GM12878 (cell line): ENCODE data around the gene CSK. TPM values are rescaled to one million over a fixed set of nuclear protein-coding genes. Genes with fewer than 3 reads are reported as not detected.

Source experiments
- ATAC-seq: fragments of 200-7000 bp; cut with Tn5 transposase; 3 replicates; pipeline ENCODE4 v1.9.1; 2020; ENCODE audit warnings: mild to moderate bottlenecking, moderate library complexity
- BruUV-seq: library from RNA; stranded (reverse); fragments of 400-500 nt; replicated peaks from 2 replicates; lab custom pipeline; 2021; lab: Mats Ljungman, UMichigan
- CTCF ChIA-PET: fragments of 300-600 bp; sonication (Branson Sonifier 250); formaldehyde crosslinking; extraction: SDS; loops from one replicate; lab custom pipeline; 2021; ENCODE audit warnings: inconsistent platforms; lab: Yijun Ruan, JAX
- POLR2A ChIA-PET: fragments of 350-600 bp; formaldehyde crosslinking; extraction: SDS; loops from one replicate; lab custom pipeline; 2021; ENCODE audit warnings: inconsistent platforms; lab: Charles Lee
- RAD21 ChIA-PET: fragments of 300-600 bp; sonication (Branson Sonifier 250); formaldehyde crosslinking; loops from one replicate; lab custom pipeline; 2023; ENCODE audit warnings: antibody characterized with exemption; ENCODE audit not compliant: unreplicated experiment; lab: Charles Lee
- SMC1A ChIA-PET: fragments of 300-600 bp; sonication (Branson Sonifier 250); formaldehyde crosslinking; loops from one replicate; lab custom pipeline; 2023; ENCODE audit not compliant: unreplicated experiment, uncharacterized antibody; lab: Charles Lee
- DNase-seq: peaks from one replicate; pipeline ENCODE4 v3.0.0-alpha.2; 2011; ENCODE audit warnings: low read depth, low spot score
- FAIRE-seq: peaks from 3 replicates; lab custom pipeline; 2011; peaks lifted over from hg19 to GRCh38; lab: Jason Lieb, UNC
- H2AFZ ChIP-seq: 2 replicates; pipeline ENCODE4 v1.6.0; 2011; ENCODE audit warnings: low read depth, low read length, control low read depth; ENCODE audit not compliant: control insufficient read depth
- H3K27ac ChIP-seq: 2 replicates; pipeline ENCODE4 v1.5.1; 2011; ENCODE audit warnings: control low read depth; ENCODE audit not compliant: control insufficient read depth, insufficient read depth
- H3K27me3 ChIP-seq, 2 experiments: replicated peaks in 1 of 2; 2 replicates each; pipeline versions ENCODE4 v1.6.0 to v1.6.1; 2011; ENCODE audit warnings: low read length in 1 of 2; ENCODE audit not compliant: control insufficient read depth in 2 of 2, insufficient read depth in 2 of 2
- H3K36me3 ChIP-seq, 2 experiments: 2 replicates each; pipeline ENCODE4 v1.5.1; 2011; ENCODE audit warnings: low read length in 1 of 2; ENCODE audit not compliant: control insufficient read depth in 2 of 2, insufficient read depth in 2 of 2
- H3K4me1 ChIP-seq: 2 replicates; pipeline ENCODE4 v1.6.1; 2011; ENCODE audit warnings: mild to moderate bottlenecking, low read length, moderate library complexity, mixed read lengths; ENCODE audit not compliant: control insufficient read depth, insufficient read depth
- H3K4me2 ChIP-seq: 2 replicates; pipeline ENCODE4 v1.6.0; 2011; ENCODE audit warnings: control low read depth; ENCODE audit not compliant: control insufficient read depth, insufficient read depth
- H3K4me3 ChIP-seq: fragments of 200-600 bp; sonication (generic); 2 replicates; pipeline ENCODE4 v1.5.1; 2016
- H3K79me2 ChIP-seq: 2 replicates; pipeline ENCODE4 v1.6.0; 2011; ENCODE audit warnings: low read length; ENCODE audit not compliant: control insufficient read depth, insufficient read depth
- H3K9ac ChIP-seq: 2 replicates; pipeline ENCODE4 v1.8.0; 2011; ENCODE audit warnings: low read length, control low read depth, mixed read lengths; ENCODE audit not compliant: control insufficient read depth, insufficient read depth
- H3K9me3 ChIP-seq: replicated peaks from 3 replicates; pipeline ENCODE4 v1.5.1; 2011; ENCODE audit warnings: mild to moderate bottlenecking, low read length; ENCODE audit not compliant: control insufficient read depth, insufficient read depth
- H4K20me1 ChIP-seq: 2 replicates; pipeline ENCODE4 v1.6.0; 2011; ENCODE audit not compliant: control insufficient read depth, insufficient read depth
- ATF2 ChIP-seq: IDR thresholded peaks from 2 replicates; pipeline ENCODE4 v1.6.1; 2012; ENCODE audit warnings: low read length, inconsistent platforms
- CREM ChIP-seq: IDR thresholded peaks from 2 replicates; pipeline ENCODE4 v1.6.1; 2014; ENCODE audit warnings: antibody characterized with exemption, low read depth
- CUX1 ChIP-seq: IDR thresholded peaks from 2 replicates; pipeline ENCODE4 v1.6.1; 2012; ENCODE audit warnings: improper control_type of control experiment, low read depth, low read length; ENCODE audit not compliant: insufficient replicate concordance
- DPF2 ChIP-seq: fragments of 450-650 bp; IDR thresholded peaks from 2 replicates; pipeline ENCODE4 v1.6.1; 2017; ENCODE audit warnings: mild to moderate bottlenecking
- HDAC6 ChIP-seq: fragments of 200-600 bp; sonication (generic); IDR thresholded peaks from one replicate; pipeline ENCODE4 v1.8.0; 2017; ENCODE audit warnings: antibody characterized with exemption; ENCODE audit not compliant: unreplicated experiment
- POU2F2 ChIP-seq: IDR thresholded peaks from 3 replicates; pipeline ENCODE4 v1.6.1; 2011; ENCODE audit warnings: low read depth, mild to moderate bottlenecking, low read length, borderline replicate concordance
- SMC3 ChIP-seq: IDR thresholded peaks from 2 replicates; pipeline ENCODE4 v1.6.1; 2011; ENCODE audit warnings: low read length, improper control_type of control experiment, borderline replicate concordance
- TAF1 ChIP-seq: IDR thresholded peaks from 2 replicates; pipeline ENCODE4 v1.6.1; 2011; ENCODE audit warnings: mild to moderate bottlenecking, low read depth, low read length, borderline replicate concordance
- ZNF207 ChIP-seq: fragments of 450-650 bp; IDR thresholded peaks from 2 replicates; pipeline ENCODE4 v1.6.1; 2014; ENCODE audit warnings: antibody characterized with exemption, mild to moderate bottlenecking, borderline replicate concordance
- ZNF592 ChIP-seq: fragments of 450-650 bp; IDR thresholded peaks from 2 replicates; pipeline ENCODE4 v1.6.1; 2017; ENCODE audit warnings: mild to moderate bottlenecking, moderate library complexity
- WGBS: methylation state at CpG from one replicate; pipeline ENCODE4 v1.1.6; 2016; ENCODE audit warnings: low lambda C conversion rate; ENCODE audit not compliant: insufficient replicate concordance, insufficient coverage; ENCODE audit errors: missing lambda C conversion rate; 5-methylcytosine and 5-hydroxymethylcytosine counted together
- in situ Hi-C: fragments of 300-500 bp; cut with MboI; formaldehyde crosslinking; loops from 9 replicates; pipeline ENCODE4 v1.14.3; 2018; ENCODE audit warnings: mixed read lengths
- intact Hi-C: fragments of 100-400 bp; cut with micrococcal nuclease; formaldehyde crosslinking; loops from one replicate; pipeline ENCODE4 v1.14.2; 2022; ENCODE audit not compliant: unreplicated experiment
- polyA plus RNA-seq, 11 experiments: library from polyadenylated mRNA; depleted of rRNA in 4 of 11; unstranded in 6 of 11; stranded (reverse) in 5 of 11; fragments of >200 nt; fragmentation: Nextera tagmentation in 4 of 11; fragmentation: Illumina TruSeq in 1 of 11; extraction: Ambion mirVana in 4 of 11; extraction: Trizol in 1 of 11; gene quantifications; 1 replicate in 1 of 11; 2 replicates in 10 of 11; pipeline versions ENCODE4 v1.2.1 to v1.2.3, GENCODE V29; 2011 to 2016; ENCODE audit warnings: inconsistent platforms in 2 of 11, missing spikeins in 2 of 11, low read depth in 1 of 11
- total RNA-seq, 4 experiments: library from RNA; depleted of rRNA in 3 of 4; stranded (reverse); fragments of >200 nt in 3 of 4; fragmentation: Illumina TruSeq in 1 of 4; extraction: Trizol in 1 of 4; gene quantifications; 2 replicates each; pipeline versions ENCODE4 v1.2.1 to v1.2.3, GENCODE V29; 2013 to 2021

CSK gene
- total and polyA plus RNA-seq, 10 of the 15 experiments (the other 5 are each of a cell fraction or from before 2014, with no cell fraction given), result 3.4 to 327 (median 75.8) TPM

DNA sequence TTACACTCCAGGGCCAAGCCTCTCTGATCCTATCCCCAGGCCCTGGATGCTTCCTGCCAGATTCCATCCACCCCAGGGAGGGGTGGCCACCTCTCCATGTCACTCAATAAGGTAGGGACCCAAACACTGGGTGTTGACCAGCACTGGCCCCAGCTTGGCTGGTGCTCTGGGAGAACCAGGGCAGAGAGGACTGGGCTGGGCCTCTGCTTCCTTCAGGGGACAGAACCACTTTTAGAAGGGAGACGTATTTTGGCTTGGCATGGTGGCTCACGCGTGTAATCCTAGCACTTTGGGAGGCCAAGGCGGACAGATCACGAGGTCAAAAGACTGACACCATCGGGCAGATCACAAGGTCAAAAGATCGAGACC is 39.9 kb downstream of the CSK start:
- intact Hi-C loops, result no loop called here
- H4K20me1 ChIP-seq, result no peaks in the 10 kb centered on the region
- POLR2A ChIA-PET, result interaction anchor here (1.1 kb wide), 1 partner anchor 34 kb away, joined by 3 read pairs; no protein-coding TSS in a partner anchor

More for the DNA sequence above, 39.9 kb downstream of the CSK start:
- Histone ChIP-seq H3K36me3 (no peaks in the 10 kb centered on the region), H3K4me3 (no peak overlapping the region), H3K79me2 (no peaks in the 10 kb centered on the region), H3K9me3 (no peaks in the 10 kb centered on the region), H2AFZ (no peak overlapping the region), H3K4me2 (peak overlapping the region; percentile 49; the same call in 1 of the 2 replicates)
- DNase-seq (no peak), FAIRE-seq (no peak)
- in situ Hi-C loops, result no loop called here
- CTCF ChIA-PET, result interaction anchor here (1.1 to 2.3 kb wide), 11 partner anchors 8 to 187 kb away, joined by 3 to 12 read pairs (median 3); no protein-coding TSS in a partner anchor
- WGBS, result 86% methylated on average over 6 of the region's 7 CpGs
- no peak for TF ChIP-seq DPF2
- no peak for TF ChIP-seq SMC3
- no peak for TF ChIP-seq CUX1
- no peak for TF ChIP-seq POU2F2
- TF ChIP-seq ZNF207, result no peak
- TF ChIP-seq CREM, result no peak
- TF ChIP-seq ZNF592, result no peak
- TF ChIP-seq ATF2, result no peak
- TF ChIP-seq HDAC6, result no peak
- TF ChIP-seq TAF1, result no peak
- TF ChIP-seq, all 136 proteins: peak for 0
- ChIA-PET RAD21 (interaction anchor here (1.1 to 1.2 kb wide), 2 partner anchors 37 to 188 kb away, joined by 3 to 4 read pairs; no protein-coding TSS in a partner anchor), SMC1A (interaction anchor here (1.3 kb wide), 1 partner anchor 9 kb away, joined by 3 read pairs; no protein-coding TSS in a partner anchor)
- BruUV-seq, result no TSS peak
- Histone ChIP-seq H3K9ac (no peak overlapping the region), H3K4me1 (peaks cover 16% of the 10 kb centered on the region), H3K27me3 (peaks cover 0 to 6% of the 10 kb centered on the region in 2 experiments; a peak in 2 of 4 replicates), H3K27ac (no peak overlapping the region)
- no peak for ATAC-seq
